Neural cell (in vitro differentiated cells): ENCODE measurements around the gene TNFRSF4. TPM values are rescaled to one million over a fixed set of nuclear protein-coding genes. Genes with fewer than 3 reads are reported as not detected.

Experiments
- H2AFZ ChIP-seq: fragments of 200-600, 300-800 bp; sonication (generic), shearing (Covaris generic); 2 replicates; pipeline ENCODE4 v1.6.0; 2014; ENCODE audit warnings: low read depth, mild to moderate bottlenecking, antibody characterized with exemption, low read length, moderate library complexity
- H3F3A ChIP-seq: fragments of 200-600 bp; shearing (Covaris generic); 2 replicates; pipeline ENCODE4 v1.6.1; 2016; ENCODE audit warnings: mild to moderate bottlenecking, moderate library complexity, mixed read lengths, antibody characterized with exemption, low read length; ENCODE audit not compliant: insufficient read depth, poor library complexity, severe bottlenecking
- H3K27ac ChIP-seq: fragments of 200-600, 300-800 bp; sonication (generic), shearing (Covaris generic); 2 replicates; pipeline ENCODE4 v1.5.1; 2014; ENCODE audit warnings: mild to moderate bottlenecking, low read length, moderate library complexity
- H3K27me3 ChIP-seq: fragments of 300-800, 200-600 bp; sonication (generic), shearing (Covaris generic); 2 replicates; pipeline ENCODE4 v1.6.0; 2014; ENCODE audit warnings: mild to moderate bottlenecking, low read depth, low read length, moderate library complexity; ENCODE audit not compliant: insufficient read depth
- H3K36me3 ChIP-seq: fragments of 300-800, 200-600 bp; sonication (generic), shearing (Covaris generic); 2 replicates; pipeline ENCODE4 v1.5.1; 2014; ENCODE audit warnings: mild to moderate bottlenecking, antibody characterized with exemption, low read length, moderate library complexity; ENCODE audit not compliant: insufficient read depth
- H3K4me2 ChIP-seq: fragments of 300-800, 200-600 bp; sonication (generic), shearing (Covaris generic); 2 replicates; pipeline ENCODE4 v1.6.0; 2014; ENCODE audit warnings: mild to moderate bottlenecking, low read length
- H3K4me3 ChIP-seq: fragments of 300-800, 200-600 bp; sonication (generic), shearing (Covaris generic); 2 replicates; pipeline ENCODE4 v1.5.1; 2014; ENCODE audit warnings: mild to moderate bottlenecking, low read length, moderate library complexity
- H3K79me2 ChIP-seq: fragments of 200-600 bp; shearing (Covaris generic); replicated peaks from 2 replicates; pipeline ENCODE4 v1.6.0; 2014; ENCODE audit warnings: mild to moderate bottlenecking, low read length, moderate library complexity; ENCODE audit not compliant: insufficient read depth
- H3K9ac ChIP-seq: fragments of 300-800, 200-600 bp; sonication (generic), shearing (Covaris generic); 2 replicates; pipeline ENCODE4 v1.6.1; 2016; ENCODE audit warnings: mild to moderate bottlenecking, low read length, mixed read lengths
- H3K9me2 ChIP-seq: fragments of 200-600 bp; shearing (Covaris generic); 2 replicates; pipeline ENCODE4 v1.6.1; 2016; ENCODE audit warnings: mild to moderate bottlenecking, low read length, mixed read lengths; ENCODE audit not compliant: insufficient read depth
- H3K9me3 ChIP-seq: fragments of 200-600, 300-800 bp; sonication (generic), shearing (Covaris generic); 2 replicates; pipeline ENCODE4 v1.6.1; 2016; ENCODE audit warnings: mild to moderate bottlenecking, mixed run types, low read length, moderate library complexity, mixed read lengths
- H4K20me1 ChIP-seq: fragments of 200-600 bp; shearing (Covaris generic); 2 replicates; pipeline ENCODE4 v1.6.1; 2016; ENCODE audit warnings: mild to moderate bottlenecking, mixed run types; ENCODE audit not compliant: insufficient read depth
- EP300 ChIP-seq: fragments of 450-650 bp; conservative IDR thresholded peaks from 2 replicates; pipeline ENCODE4 v1.6.1; 2014; ENCODE audit warnings: antibody characterized with exemption, mild to moderate bottlenecking, moderate library complexity; ENCODE audit not compliant: poor library complexity, severe bottlenecking
- EZH2 ChIP-seq: fragments of 200-600, 300-800 bp; shearing (Covaris generic), sonication (generic); IDR thresholded peaks from 2 replicates; pipeline ENCODE4 v1.6.1; 2014; ENCODE audit warnings: antibody characterized with exemption, low read length, borderline replicate concordance, mild to moderate bottlenecking; ENCODE audit not compliant: insufficient read depth, poor library complexity, severe bottlenecking
- MXI1 ChIP-seq: fragments of 450-650 bp; conservative IDR thresholded peaks from 2 replicates; pipeline ENCODE4 v1.6.1; 2014; ENCODE audit warnings: antibody characterized with exemption, mild to moderate bottlenecking; ENCODE audit not compliant: poor library complexity, severe bottlenecking
- RAD21 ChIP-seq: fragments of 450-650 bp; conservative IDR thresholded peaks from 2 replicates; pipeline ENCODE4 v1.6.1; 2014; ENCODE audit warnings: antibody characterized with exemption, mild to moderate bottlenecking, moderate library complexity
- polyA plus RNA-seq: library from polyadenylated mRNA; depleted of rRNA; stranded (reverse); fragments of >200 nt; gene quantifications from 2 replicates; pipeline ENCODE4 v1.2.3, GENCODE V29; 2014
- TF ChIP-seq, protein P1 (sequence below): IDR thresholded peaks from 2 replicates; pipeline ENCODE4 v1.6.1; 2012; ENCODE audit warnings: borderline replicate concordance
- TF ChIP-seq, protein P2 (sequence below): fragments of 450-650 bp; IDR thresholded peaks from 2 replicates; pipeline ENCODE4 v1.5.1; 2014; ENCODE audit warnings: antibody characterized with exemption, mild to moderate bottlenecking, moderate library complexity; ENCODE audit not compliant: poor library complexity, severe bottlenecking

TNFRSF4 gene
- polyA plus RNA-seq, 1 donor from 2014 or later, result not detected

DNA sequence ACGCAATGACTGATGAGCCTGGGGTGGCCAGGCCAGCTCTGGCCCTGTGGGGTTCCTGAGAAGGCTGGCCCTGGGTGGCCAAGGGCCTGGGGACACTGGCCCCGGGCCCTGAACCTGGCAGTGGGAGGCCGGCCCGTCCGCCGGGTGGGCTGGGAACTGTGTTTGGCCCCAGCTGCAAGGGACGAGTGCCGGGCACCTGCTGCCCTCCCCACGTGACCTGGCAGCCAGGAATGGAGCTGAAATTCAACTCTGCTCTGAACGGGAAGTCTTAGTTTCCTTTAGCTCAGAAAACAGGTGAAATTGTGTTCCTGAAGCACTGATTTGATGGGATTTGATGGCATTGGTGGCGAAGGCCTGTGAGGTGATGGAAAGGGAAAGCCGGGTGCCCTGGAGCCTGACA is 48.5 kb downstream of the TNFRSF4 start:
- H2AFZ ChIP-seq, result no peak overlapping the region

DNA sequence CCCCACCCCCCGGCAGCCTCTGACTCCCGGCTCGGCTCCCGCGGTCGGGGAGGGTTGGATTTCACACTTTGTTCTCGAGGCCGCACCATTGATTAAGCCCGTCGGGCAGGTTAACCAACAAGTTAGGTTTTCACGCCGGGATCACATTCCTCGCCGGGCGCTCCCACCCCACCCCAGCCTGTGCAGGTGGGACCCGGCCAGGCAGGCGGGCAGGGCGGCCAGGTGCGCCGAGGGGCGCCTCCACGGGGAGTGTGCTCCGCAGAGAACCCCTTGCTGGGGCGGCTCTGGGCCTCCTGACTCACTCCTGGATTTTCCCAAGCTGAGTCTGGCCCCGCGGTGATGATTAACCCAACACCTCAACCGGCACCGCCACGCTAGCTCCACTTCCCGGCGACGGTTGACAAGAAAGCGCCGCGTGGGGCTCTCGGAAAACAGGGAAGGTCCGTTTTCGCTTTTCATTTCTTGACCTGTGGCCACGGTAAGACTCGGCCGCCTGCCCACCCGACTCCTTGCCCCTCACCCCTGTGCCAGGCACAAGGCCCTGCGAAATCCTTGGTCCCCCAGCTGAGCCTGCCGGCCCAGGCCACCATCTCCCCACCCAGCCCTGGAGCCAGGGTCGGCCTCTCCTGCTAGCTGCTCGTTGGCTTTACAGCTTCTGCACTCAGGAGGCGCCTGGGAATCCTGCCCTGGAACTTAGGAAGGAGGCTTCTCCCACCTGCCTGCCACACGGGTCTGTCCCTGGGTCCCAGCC is 49.1 kb downstream of the TNFRSF4 start:
- no peak for TF ChIP-seq EP300
- Histone ChIP-seq H3K9me2 (no peaks in the 10 kb centered on the region), H3F3A (no peaks in the 10 kb centered on the region), H3K36me3 (no peaks in the 10 kb centered on the region), H2AFZ (no peak overlapping the region), H3K4me3 (no peak overlapping the region), H3K79me2 (no peaks in the 10 kb centered on the region), H3K27ac (no peak overlapping the region), H3K9ac (no peak overlapping the region), H4K20me1 (no peaks in the 10 kb centered on the region), H3K9me3 (no peaks in the 10 kb centered on the region), H3K27me3 (no peaks in the 10 kb centered on the region), H3K4me2 (no peak overlapping the region)

More for the DNA sequence above, 48.5 kb downstream of the TNFRSF4 start:
- Histone ChIP-seq H4K20me1 (no peaks in the 10 kb centered on the region), H3K27me3 (no peaks in the 10 kb centered on the region), H3K4me3 (no peak overlapping the region), H3K79me2 (no peaks in the 10 kb centered on the region), H3K36me3 (no peaks in the 10 kb centered on the region), H3K9me3 (no peaks in the 10 kb centered on the region), H3K27ac (no peak overlapping the region), H3K9ac (no peak overlapping the region), H3F3A (no peaks in the 10 kb centered on the region), H3K4me2 (no peak overlapping the region), H3K9me2 (no peaks in the 10 kb centered on the region)
- TF ChIP-seq EZH2, result no peak

DNA sequence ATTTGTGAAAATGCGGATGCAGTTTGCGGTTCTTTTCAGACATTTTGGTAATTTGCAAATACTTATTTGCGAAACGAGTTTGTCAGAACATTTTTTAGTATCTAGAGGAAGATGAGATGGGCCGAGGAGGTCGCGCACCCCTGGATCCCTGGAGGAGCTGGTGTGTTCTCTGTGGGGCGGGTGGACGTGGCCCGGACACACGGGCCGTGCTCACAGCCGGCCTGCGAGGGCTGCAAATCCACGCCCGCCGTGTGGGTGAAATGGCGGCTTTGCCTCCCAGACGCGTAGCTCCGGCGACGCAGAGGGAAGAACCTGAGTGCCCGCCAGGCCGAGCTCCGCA is 49.6 kb downstream of the TNFRSF4 start:
- no peaks in the 10 kb centered on the region for H3F3A ChIP-seq
- H3K4me2 ChIP-seq, result no peak overlapping the region
- no peaks in the 10 kb centered on the region for H4K20me1 ChIP-seq
- no peak overlapping the region for H2AFZ ChIP-seq
- H3K79me2 ChIP-seq, result no peaks in the 10 kb centered on the region
- no peak overlapping the region for H3K9ac ChIP-seq
- no peaks in the 10 kb centered on the region for H3K36me3 ChIP-seq
- H3K9me3 ChIP-seq, result no peaks in the 10 kb centered on the region
- H3K9me2 ChIP-seq, result no peaks in the 10 kb centered on the region
- TF ChIP-seq RAD21 (no peak), EZH2 (no peak), EP300 (no peak), MXI1 (no peak)
- TF ChIP-seq, protein P1, sequence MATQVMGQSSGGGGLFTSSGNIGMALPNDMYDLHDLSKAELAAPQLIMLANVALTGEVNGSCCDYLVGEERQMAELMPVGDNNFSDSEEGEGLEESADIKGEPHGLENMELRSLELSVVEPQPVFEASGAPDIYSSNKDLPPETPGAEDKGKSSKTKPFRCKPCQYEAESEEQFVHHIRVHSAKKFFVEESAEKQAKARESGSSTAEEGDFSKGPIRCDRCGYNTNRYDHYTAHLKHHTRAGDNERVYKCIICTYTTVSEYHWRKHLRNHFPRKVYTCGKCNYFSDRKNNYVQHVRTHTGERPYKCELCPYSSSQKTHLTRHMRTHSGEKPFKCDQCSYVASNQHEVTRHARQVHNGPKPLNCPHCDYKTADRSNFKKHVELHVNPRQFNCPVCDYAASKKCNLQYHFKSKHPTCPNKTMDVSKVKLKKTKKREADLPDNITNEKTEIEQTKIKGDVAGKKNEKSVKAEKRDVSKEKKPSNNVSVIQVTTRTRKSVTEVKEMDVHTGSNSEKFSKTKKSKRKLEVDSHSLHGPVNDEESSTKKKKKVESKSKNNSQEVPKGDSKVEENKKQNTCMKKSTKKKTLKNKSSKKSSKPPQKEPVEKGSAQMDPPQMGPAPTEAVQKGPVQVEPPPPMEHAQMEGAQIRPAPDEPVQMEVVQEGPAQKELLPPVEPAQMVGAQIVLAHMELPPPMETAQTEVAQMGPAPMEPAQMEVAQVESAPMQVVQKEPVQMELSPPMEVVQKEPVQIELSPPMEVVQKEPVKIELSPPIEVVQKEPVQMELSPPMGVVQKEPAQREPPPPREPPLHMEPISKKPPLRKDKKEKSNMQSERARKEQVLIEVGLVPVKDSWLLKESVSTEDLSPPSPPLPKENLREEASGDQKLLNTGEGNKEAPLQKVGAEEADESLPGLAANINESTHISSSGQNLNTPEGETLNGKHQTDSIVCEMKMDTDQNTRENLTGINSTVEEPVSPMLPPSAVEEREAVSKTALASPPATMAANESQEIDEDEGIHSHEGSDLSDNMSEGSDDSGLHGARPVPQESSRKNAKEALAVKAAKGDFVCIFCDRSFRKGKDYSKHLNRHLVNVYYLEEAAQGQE, result no peak
- TF ChIP-seq, protein P2, sequence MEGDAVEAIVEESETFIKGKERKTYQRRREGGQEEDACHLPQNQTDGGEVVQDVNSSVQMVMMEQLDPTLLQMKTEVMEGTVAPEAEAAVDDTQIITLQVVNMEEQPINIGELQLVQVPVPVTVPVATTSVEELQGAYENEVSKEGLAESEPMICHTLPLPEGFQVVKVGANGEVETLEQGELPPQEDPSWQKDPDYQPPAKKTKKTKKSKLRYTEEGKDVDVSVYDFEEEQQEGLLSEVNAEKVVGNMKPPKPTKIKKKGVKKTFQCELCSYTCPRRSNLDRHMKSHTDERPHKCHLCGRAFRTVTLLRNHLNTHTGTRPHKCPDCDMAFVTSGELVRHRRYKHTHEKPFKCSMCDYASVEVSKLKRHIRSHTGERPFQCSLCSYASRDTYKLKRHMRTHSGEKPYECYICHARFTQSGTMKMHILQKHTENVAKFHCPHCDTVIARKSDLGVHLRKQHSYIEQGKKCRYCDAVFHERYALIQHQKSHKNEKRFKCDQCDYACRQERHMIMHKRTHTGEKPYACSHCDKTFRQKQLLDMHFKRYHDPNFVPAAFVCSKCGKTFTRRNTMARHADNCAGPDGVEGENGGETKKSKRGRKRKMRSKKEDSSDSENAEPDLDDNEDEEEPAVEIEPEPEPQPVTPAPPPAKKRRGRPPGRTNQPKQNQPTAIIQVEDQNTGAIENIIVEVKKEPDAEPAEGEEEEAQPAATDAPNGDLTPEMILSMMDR, result no peak
- H3K27ac ChIP-seq, result no peak overlapping the region
- no peak overlapping the region for H3K4me3 ChIP-seq
- no peaks in the 10 kb centered on the region for H3K27me3 ChIP-seq
